Uterus (tissue), 4 donors: ENCODE results near the gene TUBB6. TPM values are rescaled to one million over a fixed set of nuclear protein-coding genes. Genes with fewer than 3 reads are reported as not detected.

Source experiments
- DNase-seq, 2 donors: peaks; one replicate each; pipeline ENCODE4 v3.0.0-alpha.2; 2019 to 2020
- H3K27ac ChIP-seq, 2 donors: fragments of 200-600 bp; sonication (generic); 1 replicate in 1 of 2; 2 replicates in 1 of 2; pipeline ENCODE4 v1.5.1; 2016 to 2018
- H3K27me3 ChIP-seq, 2 donors: fragments of 200-600 bp; sonication (generic); one replicate each; pipeline ENCODE4 v1.5.1; 2018 to 2019; ENCODE audit warnings: control low read depth in 1 of 2
- H3K36me3 ChIP-seq, 2 donors: fragments of 200-600 bp; sonication (generic); one replicate each; pipeline ENCODE4 v1.5.1; 2019; ENCODE audit warnings: control low read depth in 1 of 2
- H3K4me1 ChIP-seq, 2 donors: fragments of 200-600 bp; sonication (generic); one replicate each; pipeline ENCODE4 v1.5.1; 2018 to 2019; ENCODE audit warnings: control low read depth in 1 of 2
- H3K4me3 ChIP-seq, 2 donors: fragments of 200-600 bp; sonication (generic); 1 replicate in 1 of 2; 2 replicates in 1 of 2; pipeline ENCODE4 v1.5.1; 2018 to 2019; ENCODE audit warnings: mild to moderate bottlenecking in 1 of 2
- H3K9me3 ChIP-seq, 2 donors: fragments of 200-600 bp; sonication (generic); one replicate each; pipeline ENCODE4 v1.5.1; 2019; ENCODE audit warnings: control low read depth in 1 of 2
- POLR2A ChIP-seq, 2 donors: fragments of 450-650 bp; IDR thresholded peaks; one replicate each; pipeline ENCODE4 v1.6.1; 2016; ENCODE audit warnings: antibody characterized with exemption in 2 of 2, mild to moderate bottlenecking in 1 of 2, moderate library complexity in 1 of 2
- intact Hi-C: fragments of 100-400 bp; cut with DNase I; formaldehyde crosslinking; loops from one replicate; pipeline ENCODE4 v1.15.1; 2023; ENCODE audit warnings: low total_unique reads
- total RNA-seq, 4 donors: library from RNA; depleted of rRNA in 3 of 4; stranded (reverse); fragments of >200 nt in 3 of 4; gene quantifications; one replicate each; pipeline versions ENCODE4 v1.1.0 to v1.2.4, GENCODE V29; 2014 to 2023
- TF ChIP-seq, protein P1 (sequence below), 4 experiments: fragments of 200-600 bp in 2 of 4; fragments of 450-650 bp in 2 of 4; sonication (generic) in 2 of 4; IDR thresholded peaks; one replicate each; pipeline ENCODE4 v1.5.1; 2016 to 2019; ENCODE audit warnings: antibody characterized with exemption in 4 of 4, mild to moderate bottlenecking in 2 of 4, moderate library complexity in 1 of 4
- donor health status: DM: yes; HTN: yes; CAD: no.

The TUBB6 gene
- total RNA-seq, 4 donors from 2014 or later: 222 to 456 (median 280) TPM

- Histone ChIP-seq H3K36me3 (no peaks in the 10 kb centered on the region), H3K27ac (no peak overlapping the region)
- no peak for DNase-seq
Observed at GRCh38 chr18:12329125-12329698, 21.2 kb downstream of the TUBB6 start.

GRCh38 chr18:12330766-12331165, 22.7 kb downstream of the TUBB6 start:
- no peak for DNase-seq
- no peaks in the 10 kb centered on the region for H3K27me3 ChIP-seq
- no peak overlapping the region for H3K4me3 ChIP-seq
- intact Hi-C loops: no loop called here
- H3K36me3 ChIP-seq: no peaks in the 10 kb centered on the region
- H3K9me3 ChIP-seq: no peaks in the 10 kb centered on the region
- no peak overlapping the region for H3K27ac ChIP-seq
- peaks cover 0 to 6% of the 10 kb centered on the region in 2 donors for H3K4me1 ChIP-seq
- TF ChIP-seq, protein P1, sequence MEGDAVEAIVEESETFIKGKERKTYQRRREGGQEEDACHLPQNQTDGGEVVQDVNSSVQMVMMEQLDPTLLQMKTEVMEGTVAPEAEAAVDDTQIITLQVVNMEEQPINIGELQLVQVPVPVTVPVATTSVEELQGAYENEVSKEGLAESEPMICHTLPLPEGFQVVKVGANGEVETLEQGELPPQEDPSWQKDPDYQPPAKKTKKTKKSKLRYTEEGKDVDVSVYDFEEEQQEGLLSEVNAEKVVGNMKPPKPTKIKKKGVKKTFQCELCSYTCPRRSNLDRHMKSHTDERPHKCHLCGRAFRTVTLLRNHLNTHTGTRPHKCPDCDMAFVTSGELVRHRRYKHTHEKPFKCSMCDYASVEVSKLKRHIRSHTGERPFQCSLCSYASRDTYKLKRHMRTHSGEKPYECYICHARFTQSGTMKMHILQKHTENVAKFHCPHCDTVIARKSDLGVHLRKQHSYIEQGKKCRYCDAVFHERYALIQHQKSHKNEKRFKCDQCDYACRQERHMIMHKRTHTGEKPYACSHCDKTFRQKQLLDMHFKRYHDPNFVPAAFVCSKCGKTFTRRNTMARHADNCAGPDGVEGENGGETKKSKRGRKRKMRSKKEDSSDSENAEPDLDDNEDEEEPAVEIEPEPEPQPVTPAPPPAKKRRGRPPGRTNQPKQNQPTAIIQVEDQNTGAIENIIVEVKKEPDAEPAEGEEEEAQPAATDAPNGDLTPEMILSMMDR (IDR thresholded peaks at IDR 0.05): no peak
- TF ChIP-seq POLR2A (IDR thresholded peaks at IDR 0.05): no peak

More at GRCh38 chr18:12329125-12329698, 21.2 kb downstream of the TUBB6 start:
- no peak for TF ChIP-seq POLR2A (IDR thresholded peaks at IDR 0.05)
- TF ChIP-seq, protein P1 (IDR thresholded peaks at IDR 0.05): no peak
- intact Hi-C loops: no loop called here
- Histone ChIP-seq H3K4me3 (no peak overlapping the region), H3K4me1 (peaks cover 0 to 6% of the 10 kb centered on the region in 2 donors), H3K27me3 (no peaks in the 10 kb centered on the region), H3K9me3 (no peaks in the 10 kb centered on the region)

GRCh38 chr18:12333506-12334290, 25.7 kb downstream of the TUBB6 start:
- Histone ChIP-seq H3K27me3 (no peaks in the 10 kb centered on the region), H3K27ac (no peak overlapping the region), H3K4me1 (no peaks in the 10 kb centered on the region), H3K9me3 (no peaks in the 10 kb centered on the region), H3K36me3 (no peaks in the 10 kb centered on the region), H3K4me3 (no peak overlapping the region)
- intact Hi-C loops: no loop called here
- TF ChIP-seq, protein P1 (IDR thresholded peaks at IDR 0.05): no peak
- TF ChIP-seq POLR2A (IDR thresholded peaks at IDR 0.05): no peak
- DNase-seq: no peak

DNA sequence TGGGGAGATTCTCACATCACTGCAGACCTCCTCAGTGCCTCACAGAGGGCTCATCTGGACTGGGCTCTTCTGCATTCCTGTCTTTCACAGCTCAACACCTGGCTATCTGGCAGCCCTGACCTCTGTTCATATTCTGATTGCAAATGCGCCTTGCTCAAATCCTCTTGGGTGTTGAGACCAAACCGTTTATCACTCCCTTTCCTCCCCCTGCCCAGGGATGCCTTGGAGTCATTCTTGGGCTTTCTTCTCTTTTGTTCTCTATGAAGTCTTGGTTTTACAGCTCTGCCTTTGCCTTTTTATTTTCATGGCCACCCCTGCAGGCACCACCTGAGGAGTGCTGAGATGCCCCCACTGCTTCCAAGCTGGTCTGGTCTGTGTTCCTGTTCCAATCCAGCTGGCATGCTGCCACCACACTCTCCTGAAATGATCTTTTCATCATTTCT, 26.3 kb downstream of the TUBB6 start:
- no peak for TF ChIP-seq POLR2A (IDR thresholded peaks at IDR 0.05)
- TF ChIP-seq, protein P1 (IDR thresholded peaks at IDR 0.05): no peak
- Histone ChIP-seq H3K4me3 (no peak overlapping the region), H3K4me1 (no peaks in the 10 kb centered on the region), H3K27ac (no peak overlapping the region), H3K36me3 (no peaks in the 10 kb centered on the region), H3K27me3 (no peaks in the 10 kb centered on the region), H3K9me3 (no peaks in the 10 kb centered on the region)
- DNase-seq: no peak
- intact Hi-C loops: no loop called here

DNA sequence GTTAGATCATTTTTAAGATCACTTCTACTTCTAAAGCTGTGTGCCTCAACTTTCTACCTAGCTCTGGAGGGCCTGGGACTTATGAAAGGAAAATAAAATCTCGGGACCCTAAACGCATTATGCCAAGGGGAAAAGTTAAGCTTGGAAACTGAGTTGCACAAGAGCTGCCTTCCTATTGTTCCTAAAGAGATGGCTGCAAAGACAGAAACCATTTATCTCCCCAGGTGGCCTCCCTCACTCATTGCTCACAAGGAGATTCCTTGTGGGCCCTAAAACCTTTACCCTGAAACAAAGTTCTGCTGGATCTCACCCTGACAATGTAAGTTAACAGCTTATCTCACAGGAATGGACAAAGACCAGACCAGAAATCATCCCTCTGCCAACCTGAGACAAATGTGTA, 26.8 kb downstream of the TUBB6 start:
- no peak overlapping the region for H3K27ac ChIP-seq
- intact Hi-C loops: no loop called here
- DNase-seq: no peak
- H3K36me3 ChIP-seq: no peaks in the 10 kb centered on the region
- TF ChIP-seq POLR2A (IDR thresholded peaks at IDR 0.05): no peak
- TF ChIP-seq, protein P1 (IDR thresholded peaks at IDR 0.05): no peak
- no peaks in the 10 kb centered on the region for H3K4me1 ChIP-seq
- no peaks in the 10 kb centered on the region for H3K27me3 ChIP-seq
- no peak overlapping the region for H3K4me3 ChIP-seq
- no peaks in the 10 kb centered on the region for H3K9me3 ChIP-seq
